ENCODE measurements around the gene TMPRSS6. TPM values are rescaled to one million over a fixed set of nuclear protein-coding genes. Genes with fewer than 3 reads are reported as not detected.
A peak's percentile ranks its signal among the peaks of the same experiment; 100 is the strongest.

Gene TMPRSS6
- total and polyA plus RNA-seq, 8 donors: 0.45 to 1.5 (median 0.64) TPM; not detected in 1

DNA sequence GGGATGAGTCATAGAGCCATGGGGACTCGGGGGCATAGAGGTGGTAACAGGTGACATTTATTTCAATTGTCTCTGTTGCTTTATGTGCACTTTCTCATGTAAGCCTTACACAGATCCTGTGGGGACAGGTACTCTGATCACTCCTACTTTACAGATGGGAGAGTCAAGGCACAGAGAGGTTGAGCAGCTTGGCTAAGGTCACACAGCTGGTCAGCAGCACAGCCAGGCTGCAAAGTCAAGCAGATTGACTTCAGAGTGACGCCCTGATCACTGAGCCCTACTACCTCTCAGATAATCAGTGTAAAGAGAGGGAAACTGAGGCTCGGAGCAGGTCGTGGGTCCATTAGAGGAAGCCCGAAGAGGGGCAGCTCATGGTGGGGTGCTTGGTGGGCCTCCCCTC is 3.5 kb downstream of the TMPRSS6 start:
- H3K9me3 ChIP-seq: no peaks in the 10 kb centered on the region
- H3K4me1 ChIP-seq: no peaks in the 10 kb centered on the region
- no peak for DNase-seq
- intact Hi-C loops (cut with DNase I): no loop called here
- H3K27me3 ChIP-seq: peaks cover 0 to 13% of the 10 kb centered on the region in 2 donors
- ATAC-seq: no peak
- H3K27ac ChIP-seq: no peak overlapping the region
- H3K36me3 ChIP-seq: no peaks in the 10 kb centered on the region
- no peak overlapping the region for H3K4me3 ChIP-seq
- TF ChIP-seq, protein P1, sequence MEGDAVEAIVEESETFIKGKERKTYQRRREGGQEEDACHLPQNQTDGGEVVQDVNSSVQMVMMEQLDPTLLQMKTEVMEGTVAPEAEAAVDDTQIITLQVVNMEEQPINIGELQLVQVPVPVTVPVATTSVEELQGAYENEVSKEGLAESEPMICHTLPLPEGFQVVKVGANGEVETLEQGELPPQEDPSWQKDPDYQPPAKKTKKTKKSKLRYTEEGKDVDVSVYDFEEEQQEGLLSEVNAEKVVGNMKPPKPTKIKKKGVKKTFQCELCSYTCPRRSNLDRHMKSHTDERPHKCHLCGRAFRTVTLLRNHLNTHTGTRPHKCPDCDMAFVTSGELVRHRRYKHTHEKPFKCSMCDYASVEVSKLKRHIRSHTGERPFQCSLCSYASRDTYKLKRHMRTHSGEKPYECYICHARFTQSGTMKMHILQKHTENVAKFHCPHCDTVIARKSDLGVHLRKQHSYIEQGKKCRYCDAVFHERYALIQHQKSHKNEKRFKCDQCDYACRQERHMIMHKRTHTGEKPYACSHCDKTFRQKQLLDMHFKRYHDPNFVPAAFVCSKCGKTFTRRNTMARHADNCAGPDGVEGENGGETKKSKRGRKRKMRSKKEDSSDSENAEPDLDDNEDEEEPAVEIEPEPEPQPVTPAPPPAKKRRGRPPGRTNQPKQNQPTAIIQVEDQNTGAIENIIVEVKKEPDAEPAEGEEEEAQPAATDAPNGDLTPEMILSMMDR (IDR thresholded peaks at IDR 0.05): no peak

- intact Hi-C loops (cut with DNase I): no loop called here
- TF ChIP-seq, protein P1 (IDR thresholded peaks at IDR 0.05): no peak
- Histone ChIP-seq H3K27ac (no peak overlapping the region), H3K36me3 (no peaks in the 10 kb centered on the region), H3K9me3 (no peaks in the 10 kb centered on the region), H3K27me3 (peaks cover 0 to 13% of the 10 kb centered on the region in 2 donors), H3K4me3 (no peak overlapping the region), H3K4me1 (peaks cover 0 to 3% of the 10 kb centered on the region in 2 donors)
- no peak for ATAC-seq
- DNase-seq: no peak
These were observed 4.4 kb downstream of the TMPRSS6 start for GRCh38 chr22:37105154-37105553.

DNA sequence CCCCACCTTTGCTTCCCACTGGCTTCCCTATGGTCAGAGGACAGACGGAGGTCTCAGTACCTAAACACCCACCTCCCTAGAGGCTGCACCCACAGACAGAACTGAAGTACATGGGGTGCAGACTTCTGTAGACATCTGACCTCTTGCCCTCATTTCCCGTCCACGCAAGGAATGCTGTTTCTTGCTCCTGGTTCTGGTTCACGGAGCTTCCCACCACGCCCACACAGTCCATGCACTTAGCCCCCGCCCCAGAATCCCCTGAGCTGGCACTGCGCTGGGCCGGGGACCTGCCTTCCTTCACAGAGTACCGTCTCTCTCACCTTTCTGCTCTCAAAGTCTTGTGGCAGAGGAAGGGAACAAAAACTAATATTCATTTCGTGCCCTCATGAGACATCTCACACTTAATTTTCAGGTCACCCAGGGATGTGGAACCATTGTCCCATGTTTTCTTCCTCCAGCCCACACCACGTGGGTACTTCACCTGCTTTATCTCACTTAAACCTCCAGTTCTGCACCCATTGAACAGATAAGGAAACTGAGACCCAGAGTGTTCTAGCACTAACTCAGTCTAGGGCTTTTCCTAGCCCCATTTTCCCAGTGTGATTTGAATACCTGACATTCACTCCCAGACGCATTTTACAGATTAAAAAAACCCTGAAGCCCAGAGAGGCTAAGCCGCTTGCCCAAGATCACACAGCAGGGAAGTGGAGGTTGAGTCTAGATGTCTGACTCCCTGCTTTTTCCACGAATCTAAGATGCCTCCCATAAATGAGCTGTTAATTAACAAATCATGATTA is 5.7 kb downstream of the TMPRSS6 start:
- DNase-seq: no peak
- no peak for ATAC-seq
- TF ChIP-seq, protein P1 (IDR thresholded peaks at IDR 0.05): no peak
- H3K4me3 ChIP-seq: no peak overlapping the region
- H3K27me3 ChIP-seq: peaks cover 0 to 26% of the 10 kb centered on the region in 2 donors
- intact Hi-C loops (cut with DNase I): no loop called here
- H3K27ac ChIP-seq: no peak overlapping the region
- no peaks in the 10 kb centered on the region for H3K36me3 ChIP-seq
- peaks cover 0 to 4% of the 10 kb centered on the region in 2 donors for H3K4me1 ChIP-seq
- H3K9me3 ChIP-seq: no peaks in the 10 kb centered on the region

- intact Hi-C loops (cut with DNase I): no loop called here
- Histone ChIP-seq H3K4me1 (peaks cover 0 to 4% of the 10 kb centered on the region in 2 donors), H3K36me3 (no peaks in the 10 kb centered on the region), H3K4me3 (no peak overlapping the region), H3K27me3 (peaks cover 0 to 33% of the 10 kb centered on the region in 2 donors), H3K9me3 (no peaks in the 10 kb centered on the region), H3K27ac (no peak overlapping the region)
- peak in 1 of 4 donors; percentile 59 for DNase-seq
- TF ChIP-seq, protein P1 (IDR thresholded peaks at IDR 0.05): no peak
- ATAC-seq: no peak
These were observed 6.4 kb downstream of the TMPRSS6 start for GRCh38 chr22:37103151-37103550.

DNA sequence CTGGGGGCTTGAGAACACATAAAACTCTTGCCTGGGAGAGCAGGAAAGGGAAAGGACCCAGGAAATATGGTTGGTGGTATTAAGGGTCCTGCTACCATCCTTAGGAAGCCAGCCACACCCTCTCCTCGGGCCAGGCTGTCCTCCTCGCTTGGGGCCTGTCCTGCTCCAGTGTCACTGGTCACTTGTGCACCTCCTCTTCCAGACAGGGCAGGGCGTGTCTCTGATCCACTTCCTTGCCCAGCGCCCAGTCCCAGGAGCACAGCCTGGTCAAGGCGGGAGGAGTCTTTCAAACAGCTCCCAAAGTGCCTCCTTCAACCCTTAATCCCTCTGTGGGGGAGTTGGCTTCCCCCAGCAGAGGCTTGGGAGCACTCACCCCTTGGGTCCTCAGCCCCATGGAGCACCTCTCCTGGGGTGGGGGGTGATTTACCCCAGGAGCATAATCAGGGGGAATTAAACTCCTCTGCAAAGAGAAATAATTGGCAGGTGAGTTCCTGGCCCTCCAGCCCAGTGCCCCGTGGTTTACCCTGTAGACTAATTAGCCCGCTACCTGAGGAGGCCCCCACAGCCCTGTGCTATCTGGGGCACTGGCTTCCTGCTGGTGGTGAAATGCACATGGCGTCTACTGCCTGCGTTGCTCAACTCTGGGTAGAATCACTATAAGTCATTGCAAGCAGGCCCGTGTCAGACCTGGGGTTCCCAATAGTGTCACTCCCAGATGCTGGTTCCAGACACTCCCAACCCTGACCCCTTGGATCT is 8.0 kb downstream of the TMPRSS6 start:
- Histone ChIP-seq H3K9me3 (no peaks in the 10 kb centered on the region), H3K4me3 (no peak overlapping the region), H3K36me3 (no peaks in the 10 kb centered on the region), H3K27ac (no peak overlapping the region), H3K27me3 (peaks cover 0 to 47% of the 10 kb centered on the region in 2 donors), H3K4me1 (peaks cover 0 to 4% of the 10 kb centered on the region in 2 donors)
- intact Hi-C loops (cut with DNase I): no loop called here
- TF ChIP-seq, protein P1 (IDR thresholded peaks at IDR 0.05): no peak
- peak; percentile 32 for ATAC-seq
- no peak for DNase-seq
